Keratinocyte (primary cell): ENCODE results near the gene TM9SF3.

Experiments used
- EZH2 ChIP-seq: IDR thresholded peaks from one replicate; pipeline ENCODE4 v1.6.1; 2012; ENCODE audit warnings: inconsistent platforms, mild to moderate bottlenecking, low read length, moderate library complexity
- TF ChIP-seq, protein P1 (sequence below), 3 experiments: IDR thresholded peaks in 1 of 3; conservative IDR thresholded peaks in 1 of 3; optimal IDR thresholded peaks in 1 of 3; 2 replicates in 2 of 3; 3 replicates in 1 of 3; pipeline versions ENCODE3 to v1.5.1; 2011; ENCODE audit warnings: low read length in 3 of 3, mild to moderate bottlenecking in 3 of 3, moderate library complexity in 2 of 3, control low read depth in 1 of 3, inconsistent platforms in 1 of 3; ENCODE audit not compliant: insufficient read depth in 2 of 3; ENCODE audit errors: extremely low read depth in 1 of 3

DNA sequence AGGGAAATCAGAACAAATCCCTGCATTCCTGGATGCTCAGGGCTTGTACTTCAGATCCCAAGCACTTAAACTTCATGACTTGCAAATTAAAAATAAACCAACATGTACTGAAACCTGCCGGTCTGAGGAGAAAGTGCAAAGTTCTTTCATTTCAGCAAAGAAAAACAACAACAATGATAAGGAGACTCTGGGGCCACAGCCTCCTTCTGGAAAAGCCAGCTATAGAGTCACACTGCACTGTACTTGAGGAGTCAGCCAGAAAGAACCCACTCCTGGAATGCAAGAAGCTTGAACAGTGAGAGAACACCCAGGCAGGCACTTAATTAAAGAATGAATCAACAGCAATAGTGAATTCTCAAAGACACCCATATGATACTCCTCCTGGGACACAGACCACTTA is 49.7 kb upstream of the TM9SF3 start:
- TF ChIP-seq, protein P1, sequence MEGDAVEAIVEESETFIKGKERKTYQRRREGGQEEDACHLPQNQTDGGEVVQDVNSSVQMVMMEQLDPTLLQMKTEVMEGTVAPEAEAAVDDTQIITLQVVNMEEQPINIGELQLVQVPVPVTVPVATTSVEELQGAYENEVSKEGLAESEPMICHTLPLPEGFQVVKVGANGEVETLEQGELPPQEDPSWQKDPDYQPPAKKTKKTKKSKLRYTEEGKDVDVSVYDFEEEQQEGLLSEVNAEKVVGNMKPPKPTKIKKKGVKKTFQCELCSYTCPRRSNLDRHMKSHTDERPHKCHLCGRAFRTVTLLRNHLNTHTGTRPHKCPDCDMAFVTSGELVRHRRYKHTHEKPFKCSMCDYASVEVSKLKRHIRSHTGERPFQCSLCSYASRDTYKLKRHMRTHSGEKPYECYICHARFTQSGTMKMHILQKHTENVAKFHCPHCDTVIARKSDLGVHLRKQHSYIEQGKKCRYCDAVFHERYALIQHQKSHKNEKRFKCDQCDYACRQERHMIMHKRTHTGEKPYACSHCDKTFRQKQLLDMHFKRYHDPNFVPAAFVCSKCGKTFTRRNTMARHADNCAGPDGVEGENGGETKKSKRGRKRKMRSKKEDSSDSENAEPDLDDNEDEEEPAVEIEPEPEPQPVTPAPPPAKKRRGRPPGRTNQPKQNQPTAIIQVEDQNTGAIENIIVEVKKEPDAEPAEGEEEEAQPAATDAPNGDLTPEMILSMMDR (optimal IDR thresholded peaks at IDR 0.05 in 1 of 3, IDR thresholded peaks at IDR 0.05 in 1 of 3, conservative IDR thresholded peaks at IDR 0.05 in 1 of 3; ENCODE audit: extremely low read depth in 1 of 3, insufficient read depth in 2 of 3, low read length in 3 of 3): no peak
- TF ChIP-seq EZH2: no peak
